ENCODE results near the gene MEIS2. TPM values are rescaled to one million over a fixed set of nuclear protein-coding genes. Genes with fewer than 3 reads are reported as not detected.

The MEIS2 gene
- total RNA-seq, 4 donors from 2014 or later, result 9.0 to 18.5 (median 16.3) TPM

- H3K9me3 ChIP-seq, result no peaks in the 10 kb centered on the region
- H3K36me3 ChIP-seq, result no peaks in the 10 kb centered on the region
- 80% methylated on average over 4 of the region's 4 CpGs for WGBS
- no peaks in the 10 kb centered on the region for H3K27me3 ChIP-seq
- no peak overlapping the region for H3K4me3 ChIP-seq
- no peak overlapping the region for H3K27ac ChIP-seq
- DNase-seq (ENCODE audit: low spot score in 2 of 2), result no peak
- TF ChIP-seq CTCF (IDR thresholded peaks at IDR 0.05) (no peak), POLR2AphosphoS5 (IDR thresholded peaks at IDR 0.05) (no peak), POLR2A (IDR thresholded peaks at IDR 0.05) (no peak)
- H3K4me1 ChIP-seq, result peaks cover 27% of the 10 kb centered on the region
These were observed 199.3 kb downstream of the MEIS2 start for GRCh38 chr15:36901012-36901411.

GRCh38 chr15:36899696-36900095 lies 200.7 kb downstream of the MEIS2 start:
- TF ChIP-seq CTCF (IDR thresholded peaks at IDR 0.05), result no peak
- no peak for TF ChIP-seq EP300 (IDR thresholded peaks at IDR 0.05)
- TF ChIP-seq POLR2AphosphoS5 (IDR thresholded peaks at IDR 0.05), result no peak
- TF ChIP-seq POLR2A (IDR thresholded peaks at IDR 0.05), result no peak
- Histone ChIP-seq H3K9me3 (no peaks in the 10 kb centered on the region), H3K36me3 (peaks cover 3% of the 10 kb centered on the region), H3K27me3 (no peaks in the 10 kb centered on the region), H3K27ac (no peak overlapping the region), H3K4me1 (peaks cover 17% of the 10 kb centered on the region), H3K4me3 (no peak overlapping the region)
- no peak for DNase-seq (ENCODE audit: low spot score in 2 of 2)
- 65% methylated on average over 2 of the region's 2 CpGs for WGBS

- Histone ChIP-seq H3K36me3 (peaks cover 10% of the 10 kb centered on the region), H3K4me3 (no peak overlapping the region), H3K27me3 (no peaks in the 10 kb centered on the region), H3K9me3 (no peaks in the 10 kb centered on the region), H3K4me1 (peaks cover 10% of the 10 kb centered on the region), H3K27ac (no peak overlapping the region)
- DNase-seq (ENCODE audit: low spot score in 2 of 2), result no peak
- TF ChIP-seq CTCF (IDR thresholded peaks at IDR 0.05), result no peak
- TF ChIP-seq POLR2AphosphoS5 (IDR thresholded peaks at IDR 0.05), result no peak
- TF ChIP-seq POLR2A (IDR thresholded peaks at IDR 0.05), result no peak
- TF ChIP-seq EP300 (IDR thresholded peaks at IDR 0.05), result no peak
- 73% methylated on average over 4 of the region's 4 CpGs for WGBS
These were observed 201.7 kb downstream of the MEIS2 start for GRCh38 chr15:36898536-36899126.

- H3K9me3 ChIP-seq, result no peaks in the 10 kb centered on the region
- no peak for DNase-seq (ENCODE audit: low spot score in 2 of 2)
- H3K4me1 ChIP-seq, result peaks cover 3% of the 10 kb centered on the region
- 69% methylated on average over 3 of the region's 3 CpGs for WGBS
- no peak overlapping the region for H3K27ac ChIP-seq
- no peaks in the 10 kb centered on the region for H3K27me3 ChIP-seq
- peaks cover 10% of the 10 kb centered on the region for H3K36me3 ChIP-seq
- TF ChIP-seq POLR2A (IDR thresholded peaks at IDR 0.05) (no peak), CTCF (IDR thresholded peaks at IDR 0.05) (no peak), POLR2AphosphoS5 (IDR thresholded peaks at IDR 0.05) (no peak), EP300 (IDR thresholded peaks at IDR 0.05) (no peak)
- no peak overlapping the region for H3K4me3 ChIP-seq
These were observed 202.5 kb downstream of the MEIS2 start for GRCh38 chr15:36897834-36898233.

GRCh38 chr15:36896949-36897348 lies 203.4 kb downstream of the MEIS2 start:
- no peaks in the 10 kb centered on the region for H3K9me3 ChIP-seq
- no peak overlapping the region for H3K27ac ChIP-seq
- peaks cover 12% of the 10 kb centered on the region for H3K36me3 ChIP-seq
- H3K4me1 ChIP-seq, result peaks cover under 1% of the 10 kb centered on the region
- no peaks in the 10 kb centered on the region for H3K27me3 ChIP-seq
- TF ChIP-seq POLR2A (IDR thresholded peaks at IDR 0.05) (no peak), POLR2AphosphoS5 (IDR thresholded peaks at IDR 0.05) (no peak), CTCF (IDR thresholded peaks at IDR 0.05) (no peak), EP300 (IDR thresholded peaks at IDR 0.05) (no peak)
- WGBS, result 76% methylated on average over 3 of the region's 3 CpGs
- no peak overlapping the region for H3K4me3 ChIP-seq
- DNase-seq (ENCODE audit: low spot score in 2 of 2), result no peak

All from suprapubic skin (tissue), 4 donors.